Endothelial cell of umbilical vein (primary cell): ENCODE measurements around the gene RASL12. TPM values are rescaled to one million over a fixed set of nuclear protein-coding genes. Genes with fewer than 3 reads are reported as not detected.

ENCODE experiments used
- BruUV-seq: library from RNA; stranded (reverse); fragments of 400-500 nt; replicated peaks from 2 replicates; lab custom pipeline; 2021; lab: Mats Ljungman, UMichigan
- CTCF ChIA-PET: fragments of 300-600, 350-600 bp; sonication (Branson Sonifier 250); formaldehyde crosslinking; loops from one replicate; lab custom pipeline; 2021; ENCODE audit warnings: antibody characterized with exemption, inconsistent platforms; lab: Charles Lee
- POLR2A ChIA-PET: fragments of 300-600, 350-600 bp; sonication (Branson Sonifier 250); formaldehyde crosslinking; loops from one replicate; lab custom pipeline; 2021; ENCODE audit warnings: antibody characterized with exemption, inconsistent platforms; lab: Charles Lee
- DNase-seq: peaks from one replicate; pipeline ENCODE4 v3.0.0-alpha.2; 2011; ENCODE audit warnings: low read depth, low spot score
- FAIRE-seq: peaks from 2 replicates; lab custom pipeline; 2011; peaks lifted over from hg19 to GRCh38; lab: Jason Lieb, UNC
- H2AFZ ChIP-seq: 2 replicates; pipeline ENCODE4 v1.6.0; 2012; ENCODE audit warnings: low read depth, low read length, control low read depth, inconsistent platforms
- H3K27ac ChIP-seq: 2 replicates; pipeline ENCODE4 v1.5.1; 2011; ENCODE audit warnings: low read depth, mild to moderate bottlenecking, control low read depth, low read length, moderate library complexity; ENCODE audit not compliant: insufficient read depth
- H3K27me3 ChIP-seq, 2 experiments: 2 replicates each; pipeline versions ENCODE4 v1.6.0 to v1.6.1; 2011; ENCODE audit warnings: low read length in 2 of 2, mixed read lengths in 1 of 2; ENCODE audit not compliant: control insufficient read depth in 2 of 2, insufficient read depth in 2 of 2
- H3K36me3 ChIP-seq, 2 experiments: 2 replicates in 1 of 2; 3 replicates in 1 of 2; pipeline ENCODE4 v1.5.1; 2011; ENCODE audit warnings: low read length in 2 of 2, mild to moderate bottlenecking in 1 of 2, moderate library complexity in 1 of 2; ENCODE audit not compliant: control insufficient read depth in 2 of 2, insufficient read depth in 2 of 2; ENCODE audit errors: extremely low read depth in 1 of 2
- H3K4me1 ChIP-seq: 3 replicates; pipeline ENCODE4 v1.5.1; 2011; ENCODE audit warnings: mild to moderate bottlenecking, low read length; ENCODE audit not compliant: control insufficient read depth, insufficient read depth; ENCODE audit errors: extremely low read depth
- H3K4me2 ChIP-seq: 2 replicates; pipeline ENCODE4 v1.6.1; 2011; ENCODE audit warnings: low read length, control low read depth, mixed read lengths; ENCODE audit not compliant: insufficient read depth
- H3K4me3 ChIP-seq, 3 experiments: fragments of 200-600 bp in 1 of 3; sonication (generic), shearing (Covaris generic) in 1 of 3; replicated peaks in 1 of 3; 2 replicates each; pipeline ENCODE4 v1.5.1; 2011 to 2016; ENCODE audit warnings: control low read depth in 3 of 3, low read length in 3 of 3, mild to moderate bottlenecking in 2 of 3, inconsistent platforms in 1 of 3, low read depth in 1 of 3, moderate library complexity in 1 of 3; ENCODE audit not compliant: insufficient read depth in 1 of 3
- H3K79me2 ChIP-seq: 2 replicates; pipeline ENCODE4 v1.6.0; 2012; ENCODE audit warnings: low read length, inconsistent platforms; ENCODE audit not compliant: control insufficient read depth, insufficient read depth
- H3K9ac ChIP-seq: replicated peaks from 2 replicates; pipeline ENCODE3; 2011; ENCODE audit warnings: low read length, control low read depth; ENCODE audit not compliant: insufficient read depth; ENCODE audit errors: extremely low read depth
- H3K9me1 ChIP-seq: replicated peaks from 3 replicates; pipeline ENCODE4 v1.6.0; 2011; ENCODE audit warnings: mild to moderate bottlenecking, low read length; ENCODE audit not compliant: control insufficient read depth, insufficient read depth; ENCODE audit errors: extremely low read depth
- H3K9me3 ChIP-seq: replicated peaks from 2 replicates; pipeline ENCODE4 v1.5.1; 2012; ENCODE audit warnings: low read length, inconsistent platforms; ENCODE audit not compliant: control insufficient read depth, insufficient read depth
- H4K20me1 ChIP-seq: replicated peaks from 2 replicates; pipeline ENCODE3; 2011; ENCODE audit warnings: mild to moderate bottlenecking, low read length; ENCODE audit not compliant: control insufficient read depth, insufficient read depth; ENCODE audit errors: extremely low read depth
- CTCF ChIP-seq, 2 donors: IDR thresholded peaks; 1 replicate in 1 of 2; 2 replicates in 1 of 2; pipeline ENCODE4 v1.5.1; 2011; ENCODE audit warnings: low read length in 2 of 2, mild to moderate bottlenecking in 2 of 2, moderate library complexity in 2 of 2, control low read depth in 1 of 2, inconsistent platforms in 1 of 2, low read depth in 1 of 2; ENCODE audit not compliant: insufficient read depth in 1 of 2; ENCODE audit errors: extremely low read depth in 1 of 2
- EZH2 ChIP-seq: IDR thresholded peaks from 2 replicates; pipeline ENCODE4 v1.6.1; 2012; ENCODE audit warnings: borderline replicate concordance, low read depth, mild to moderate bottlenecking, moderate library complexity, low read length, inconsistent platforms; ENCODE audit not compliant: severe bottlenecking
- FOS ChIP-seq: IDR thresholded peaks from 2 replicates; pipeline ENCODE4 v1.6.1; 2011; ENCODE audit warnings: mild to moderate bottlenecking, low read length, moderate library complexity, borderline replicate concordance; ENCODE audit not compliant: insufficient read depth
- GATA2 ChIP-seq: IDR thresholded peaks from 2 replicates; pipeline ENCODE4 v1.7.0; 2011; ENCODE audit warnings: low read depth, mild to moderate bottlenecking, moderate library complexity, mixed read lengths, low read length; ENCODE audit not compliant: insufficient read length, insufficient read depth
- JUN ChIP-seq: IDR thresholded peaks from 2 replicates; pipeline ENCODE4 v1.6.1; 2011; ENCODE audit warnings: borderline replicate concordance, low read depth; ENCODE audit not compliant: insufficient read length, insufficient read depth
- MYC ChIP-seq: IDR thresholded peaks from one replicate; pipeline ENCODE4 v1.6.1; 2011; ENCODE audit warnings: mild to moderate bottlenecking, low read depth, low read length
- POLR2A ChIP-seq: IDR thresholded peaks from 2 replicates; pipeline ENCODE4 v1.6.1; 2012; ENCODE audit warnings: low read depth, mild to moderate bottlenecking, control low read depth, low read length
- POLR2AphosphoS5 ChIP-seq: IDR thresholded peaks from 2 replicates; pipeline ENCODE4 v1.6.1; 2012; ENCODE audit warnings: low read depth, mild to moderate bottlenecking, control low read depth, low read length, moderate library complexity; ENCODE audit not compliant: insufficient read depth
- dilution Hi-C: fragments of 300-500 bp; cut with MboI; formaldehyde crosslinking; loops from one replicate; pipeline ENCODE4 v1.15.0; 2019; ENCODE audit warnings: low sequenced_read_pairs; ENCODE audit not compliant: extremely low pct_ligation_motif_present
- intact Hi-C: fragments of 100-400 bp; cut with micrococcal nuclease; formaldehyde crosslinking; loops from one replicate; pipeline ENCODE4 v1.10.0; 2022
- polyA plus RNA-seq, 4 experiments: library from polyadenylated mRNA; depleted of rRNA in 3 of 4; stranded (reverse) in 3 of 4; unstranded in 1 of 4; fragments of >200 nt; gene quantifications; 2 replicates each; pipeline versions ENCODE4 v1.2.1 to v1.2.3, GENCODE V29; 2011 to 2012; ENCODE audit warnings: missing spikeins in 1 of 4
- total RNA-seq: library from RNA; stranded (reverse); gene quantifications from 2 replicates; pipeline ENCODE4 v1.2.3, GENCODE V29; 2021
- TF ChIP-seq, protein P1 (sequence below): IDR thresholded peaks from 2 replicates; pipeline ENCODE4 v1.6.1; 2011; ENCODE audit not compliant: insufficient read depth, insufficient read length

RASL12 gene
- total and polyA plus RNA-seq, 2 donors (not counting 3 experiments of a cell fraction or from before 2014, with no cell fraction given) = not detected

DNA sequence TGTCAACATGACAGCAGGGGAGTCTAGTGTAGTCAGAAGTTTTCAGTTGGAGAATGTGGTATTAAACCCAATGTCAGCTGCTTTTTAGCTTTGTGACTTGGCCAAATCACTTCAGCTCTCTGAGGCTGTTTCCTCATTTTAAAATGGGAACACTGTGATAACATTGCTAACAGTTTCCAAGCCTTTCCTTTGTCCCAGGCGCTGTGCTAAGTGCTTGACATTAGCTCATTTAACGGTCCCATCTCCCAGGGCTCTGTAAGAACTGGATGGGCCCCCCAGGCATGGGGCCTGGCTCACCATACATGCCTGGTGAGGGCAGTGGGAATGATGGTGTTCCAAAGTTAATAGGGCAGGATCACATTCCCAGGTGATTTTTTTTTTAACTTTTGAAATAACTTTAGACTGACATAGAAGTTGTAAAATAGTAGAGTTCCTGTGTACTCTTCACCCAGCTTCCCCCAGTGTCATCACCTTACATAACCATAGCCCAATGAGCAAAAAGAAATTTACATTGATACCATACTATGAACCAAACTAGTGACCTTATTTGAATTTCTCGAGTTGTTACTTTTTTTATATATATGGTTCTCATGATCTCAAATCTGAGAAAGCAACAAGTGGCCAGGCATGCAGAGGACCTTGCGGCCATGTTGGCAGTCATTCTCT, 7.7 kb downstream of the RASL12 start:
- Histone ChIP-seq H3K9ac (no peak overlapping the region), H3K4me1 (no peaks in the 10 kb centered on the region), H3K27me3 (peaks cover under 1 to 5% of the 10 kb centered on the region in 2 experiments), H3K9me3 (no peaks in the 10 kb centered on the region), H3K9me1 (no peaks in the 10 kb centered on the region), H3K27ac (no peak overlapping the region), H3K36me3 (no peaks in the 10 kb centered on the region), H3K4me2 (no peak overlapping the region), H4K20me1 (no peaks in the 10 kb centered on the region), H3K79me2 (no peaks in the 10 kb centered on the region), H3K4me3 (no peak overlapping the region), H2AFZ (no peak overlapping the region)
- no peak for DNase-seq
- POLR2A ChIA-PET = no interaction called here
- no peak for FAIRE-seq
- intact Hi-C loops (no loop called here), dilution Hi-C loops (no loop called here)
- no peak for TF ChIP-seq GATA2
- TF ChIP-seq, protein P1, sequence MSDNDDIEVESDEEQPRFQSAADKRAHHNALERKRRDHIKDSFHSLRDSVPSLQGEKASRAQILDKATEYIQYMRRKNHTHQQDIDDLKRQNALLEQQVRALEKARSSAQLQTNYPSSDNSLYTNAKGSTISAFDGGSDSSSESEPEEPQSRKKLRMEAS = no peak
- no peak for TF ChIP-seq CTCF (IDR thresholded peaks at IDR 0.05; ENCODE audit: extremely low read depth in 1 of 2, insufficient read depth in 1 of 2, low read depth in 1 of 2, low read length in 2 of 2)
- TF ChIP-seq POLR2AphosphoS5 = no peak
- TF ChIP-seq POLR2A = no peak
- TF ChIP-seq EZH2 = no peak
- TF ChIP-seq JUN = no peak
- no peak for TF ChIP-seq MYC
- no peak for TF ChIP-seq FOS
- BruUV-seq = no TSS peak
- CTCF ChIA-PET = interaction anchor here (0.9 to 4.5 kb wide), 5 partner anchors 8 to 210 kb away, joined by 3 to 29 read pairs (median 5); partner anchors contain the start of gene KBTBD13
